Stimulated activated CD8-positive, alpha-beta memory T cell treated with anti-CD3 and anti-CD28 coated beads, Interleukin-12 subunit alpha, Interleukin-12 subunit beta, amount 100 ng/mL, for 4 hours (primary cell): ENCODE measurements around the gene CHD6.

Source experiments
- DNase-seq: peaks from one replicate; pipeline ENCODE4 v3.0.0-alpha.2; 2020; ENCODE audit warnings: low read depth

Gene CHD6

DNA sequence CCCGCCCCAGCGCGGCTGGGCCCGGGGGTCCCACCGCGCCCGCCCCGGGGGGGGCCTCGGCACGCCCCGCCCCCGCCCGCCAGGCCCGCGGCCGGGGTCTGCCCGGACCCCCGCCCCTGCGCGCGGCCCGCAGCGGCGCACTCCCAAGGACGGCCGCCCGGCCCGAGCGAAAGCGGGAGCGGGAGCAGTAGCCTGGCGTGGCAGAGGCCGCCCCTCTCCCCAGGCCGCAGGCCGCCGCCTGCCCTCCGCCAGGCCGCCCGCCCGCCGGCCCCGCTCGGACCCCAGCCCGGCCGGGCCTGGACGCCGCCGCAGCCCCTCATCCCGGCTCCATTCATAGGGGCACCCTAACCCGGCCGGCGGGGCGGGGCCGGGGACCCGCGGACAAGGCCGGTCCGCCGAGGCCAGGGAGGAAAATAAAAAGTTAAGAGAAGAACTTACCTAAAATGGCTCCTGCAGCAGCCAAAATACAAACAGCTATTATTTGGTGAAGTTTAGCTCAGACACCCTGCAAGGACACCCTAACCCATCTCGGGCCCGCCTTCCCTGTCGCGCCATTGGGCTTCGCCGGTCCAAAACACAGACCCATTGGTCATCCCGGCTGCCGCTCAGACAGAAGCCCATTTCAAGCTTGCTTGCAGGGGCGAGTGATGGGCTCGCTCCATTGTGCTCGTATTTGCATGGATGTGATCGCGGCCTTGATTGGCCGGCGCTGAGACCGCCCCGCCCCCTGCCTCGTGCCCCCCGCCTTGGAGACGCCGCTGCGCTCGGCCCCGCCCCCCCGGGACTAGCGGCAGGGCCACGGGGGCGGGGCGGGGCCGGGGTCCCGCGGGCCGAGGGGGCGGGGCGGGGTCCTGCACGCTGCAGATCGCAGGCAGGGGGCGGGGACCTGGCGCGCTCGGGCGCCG lies at the start of gene CHD6:
TSS of gene CHD6 (minus strand) at position 476 of the 905 bp plus-strand sequence. CDS start 67,040 bp downstream, outside the sequence.
- peak; percentile 97 for DNase-seq

DNA sequence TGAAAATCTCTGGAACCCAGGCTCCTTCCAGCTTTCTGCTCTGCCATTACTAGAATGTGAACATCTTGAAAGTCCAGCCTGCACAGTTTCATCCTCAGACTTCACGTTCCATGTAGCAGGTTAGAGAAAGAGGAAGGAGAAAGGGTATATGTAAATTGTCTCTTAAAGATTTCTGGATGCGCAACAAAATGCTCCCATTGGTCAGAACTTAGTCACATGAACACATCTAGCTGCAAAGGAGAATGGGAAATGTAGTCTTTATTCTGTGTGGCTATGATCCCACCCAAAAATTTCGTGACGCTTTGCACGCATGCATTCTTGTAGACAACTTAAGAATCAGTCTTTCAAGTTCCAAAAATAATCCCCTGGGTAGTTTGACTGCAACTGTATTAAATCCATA lies 46.4 kb upstream of the CHD6 start:
- DNase-seq: no peak

DNA sequence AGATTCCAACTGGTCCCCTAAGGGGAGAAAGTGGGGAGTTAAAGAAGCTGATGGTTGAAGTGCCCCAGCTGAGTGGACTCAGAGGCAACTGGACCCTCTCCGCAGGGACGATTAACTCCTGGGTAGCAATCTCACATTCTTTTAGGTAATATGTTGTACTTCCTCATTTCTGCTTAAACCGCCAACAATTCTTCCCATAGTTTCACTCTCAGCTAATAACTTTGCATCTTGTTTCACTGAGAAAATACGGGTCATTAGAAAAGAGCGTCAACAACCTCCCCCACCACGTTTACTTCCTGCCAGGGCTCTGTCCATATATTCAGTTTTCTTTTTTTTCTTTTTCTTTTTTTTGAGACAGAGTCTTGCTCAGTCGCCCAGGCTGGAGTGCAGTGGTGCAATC lies 39.5 kb upstream of the CHD6 start:
- no peak for DNase-seq

DNA sequence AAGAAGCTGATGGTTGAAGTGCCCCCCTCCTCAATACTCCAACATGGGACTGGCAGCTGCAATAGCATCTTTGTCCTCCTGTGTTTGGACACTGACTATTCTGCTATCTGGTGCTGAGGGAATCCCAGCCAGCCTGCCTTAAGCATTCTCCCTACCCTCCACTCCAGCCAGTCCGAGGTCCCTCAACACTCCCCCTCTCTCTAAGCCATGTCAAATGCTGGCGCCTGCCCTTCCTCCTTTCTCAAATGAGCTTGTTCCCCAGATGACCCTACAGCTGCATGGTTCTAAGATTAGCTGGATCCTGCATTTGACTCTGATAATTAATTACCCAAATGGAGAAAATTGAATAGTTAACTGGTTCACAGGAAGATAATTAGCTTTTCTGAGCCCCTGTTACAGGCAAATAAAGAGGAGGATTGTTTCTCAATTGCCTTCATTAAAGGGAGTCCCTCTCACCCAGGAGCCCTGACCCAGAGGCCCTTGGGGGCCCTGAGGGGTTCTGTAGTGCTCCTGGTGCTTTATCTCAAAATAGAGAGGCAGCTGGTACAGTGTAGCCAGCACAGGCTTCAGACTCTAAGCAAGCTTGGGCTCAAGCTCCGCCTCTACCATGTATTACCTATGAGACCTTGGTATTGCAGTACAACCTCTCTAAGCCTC lies 37.9 kb upstream of the CHD6 start:
- DNase-seq: no peak

DNA sequence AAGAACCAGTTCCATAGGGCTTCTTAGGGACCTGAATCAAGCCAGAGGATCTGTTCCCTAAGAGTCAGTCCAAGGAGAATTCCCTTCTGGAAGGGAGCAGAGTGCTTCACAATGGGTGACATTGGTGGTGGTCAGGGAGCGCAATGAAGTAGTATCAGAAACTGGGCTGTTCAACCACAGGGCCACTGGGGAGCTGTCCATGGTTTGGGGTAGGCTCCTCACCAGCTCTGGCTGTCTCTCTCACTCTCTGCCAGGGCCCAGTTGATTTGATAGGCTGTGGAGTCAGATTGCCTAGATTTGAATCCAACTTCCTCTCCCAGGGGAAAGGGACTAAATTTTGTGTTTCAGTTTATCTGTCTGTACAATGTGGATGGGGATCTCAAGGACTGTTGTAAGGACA lies 36.7 kb upstream of the CHD6 start:
- no peak for DNase-seq

- DNase-seq: no peak
These were observed 36.1 kb upstream of the CHD6 start for GRCh38 chr20:41654292-41654691.

GRCh38 chr20:41650231-41650948 lies 32.2 kb upstream of the CHD6 start:
- DNase-seq: no peak

DNA sequence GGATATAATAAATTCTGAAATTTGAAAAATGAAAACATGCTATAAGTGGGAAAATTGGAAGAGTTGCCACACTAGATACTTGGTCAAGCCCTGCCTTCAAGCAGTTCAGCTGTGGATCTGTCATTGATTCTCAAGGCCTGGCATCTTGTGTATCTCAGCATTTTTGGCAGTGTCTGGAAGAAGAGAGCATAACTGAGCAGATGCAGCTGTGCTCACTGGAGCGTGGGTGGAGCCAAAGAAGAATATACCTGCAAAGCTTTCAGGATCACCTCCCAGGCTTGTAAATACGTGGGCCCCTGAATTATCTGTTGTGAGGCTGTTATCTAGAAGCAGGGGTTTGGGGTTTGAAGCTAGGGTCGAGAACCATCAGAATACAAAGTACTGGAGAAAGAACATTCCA lies 31.3 kb upstream of the CHD6 start:
- no peak for DNase-seq

DNA sequence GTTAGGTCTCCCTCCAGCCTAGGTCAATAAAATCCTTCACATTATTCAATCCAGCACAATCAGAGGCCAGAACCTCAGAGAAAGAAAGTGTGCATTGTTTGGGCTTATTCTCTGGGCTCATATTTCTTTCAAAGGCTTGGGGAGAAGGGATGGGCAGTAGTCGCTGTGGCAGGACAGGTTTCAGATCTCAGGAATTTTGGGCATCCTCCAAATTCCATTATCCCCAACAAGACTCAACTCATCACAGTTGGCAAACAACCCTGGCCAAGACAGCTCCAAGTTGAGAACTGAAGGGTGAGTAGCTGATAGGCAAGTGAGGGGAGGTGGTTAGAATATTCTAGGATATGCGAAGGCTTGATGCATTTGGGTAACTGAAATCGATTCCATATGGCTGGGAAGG lies 27.2 kb upstream of the CHD6 start:
- DNase-seq: no peak

- DNase-seq: no peak
These were observed 25.3 kb upstream of the CHD6 start for GRCh38 chr20:41643504-41643938.

DNA sequence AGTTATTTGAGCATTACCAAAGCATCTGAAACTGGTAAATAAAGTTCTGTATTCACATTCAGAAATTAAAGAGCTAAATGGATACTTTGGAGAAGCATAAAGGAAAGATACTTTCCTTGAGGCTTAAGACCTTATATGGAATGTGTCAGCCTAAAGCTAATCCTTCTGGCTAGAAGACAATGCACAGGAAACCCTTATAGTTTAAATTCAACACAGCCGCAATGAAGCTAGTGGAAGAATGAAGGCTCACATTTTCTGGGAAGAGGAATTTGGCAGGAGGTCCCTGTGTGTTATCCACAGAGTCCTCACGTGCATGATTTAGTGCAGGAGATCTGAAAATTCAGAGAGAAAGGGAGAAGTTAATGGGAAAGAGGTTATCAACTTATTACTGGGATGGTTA lies 21.5 kb upstream of the CHD6 start:
- no peak for DNase-seq

GRCh38 chr20:41638456-41638855 lies 20.3 kb upstream of the CHD6 start:
- DNase-seq: no peak

GRCh38 chr20:41635158-41635557 lies 17.0 kb upstream of the CHD6 start:
- DNase-seq: no peak

- DNase-seq: no peak
These were observed 14.7 kb upstream of the CHD6 start for GRCh38 chr20:41632896-41633295.

GRCh38 chr20:41631826-41632225 lies 13.6 kb upstream of the CHD6 start:
- DNase-seq: no peak

DNA sequence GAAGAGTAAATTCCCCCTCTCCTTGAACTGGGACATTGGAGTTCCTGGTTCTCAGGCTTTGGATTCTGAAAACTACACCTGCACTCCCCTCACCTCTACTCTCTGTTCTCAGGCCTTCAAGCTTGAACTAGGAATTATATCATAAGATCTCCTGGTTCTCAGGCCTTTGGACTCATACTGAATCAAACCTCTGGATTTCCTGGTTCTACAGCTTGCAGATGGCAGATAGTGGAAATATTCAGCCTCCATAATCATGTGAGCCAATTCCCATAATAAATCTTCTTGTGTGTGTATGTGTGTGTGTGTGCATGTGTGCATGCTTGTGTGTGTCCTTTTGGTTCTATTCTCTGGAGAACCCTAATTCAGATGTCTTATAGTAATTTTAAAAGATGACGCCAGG lies 12.7 kb upstream of the CHD6 start:
- no peak for DNase-seq

DNA sequence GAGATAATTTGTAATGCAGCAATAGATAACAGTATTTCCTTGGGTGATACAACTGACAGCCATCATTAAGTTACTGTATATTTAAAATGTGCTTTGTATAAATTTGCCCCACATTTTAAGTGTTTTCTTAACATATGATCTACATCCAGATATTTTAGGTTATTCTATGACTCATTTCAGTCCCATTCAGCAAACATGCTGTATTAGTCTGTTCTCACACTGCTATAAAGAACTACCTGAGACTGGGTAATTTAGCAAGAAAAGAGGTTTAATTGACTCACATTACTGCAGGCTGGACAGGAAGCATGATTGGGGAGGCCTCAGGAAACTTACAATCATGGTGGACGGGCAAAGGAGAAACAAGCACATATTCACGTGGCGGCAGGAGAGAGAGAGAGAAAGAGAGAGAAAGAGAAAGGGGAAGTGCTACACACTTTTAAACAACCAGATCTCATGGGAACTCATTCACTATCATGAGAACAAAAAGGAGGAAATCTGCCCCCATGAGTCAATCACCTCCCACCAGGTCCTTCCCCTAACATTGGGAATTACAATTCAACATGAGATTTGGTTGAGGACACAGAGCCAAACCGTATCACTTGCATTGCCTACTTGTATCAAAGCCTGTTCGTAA lies 9.6 kb upstream of the CHD6 start:
- DNase-seq: no peak

DNA sequence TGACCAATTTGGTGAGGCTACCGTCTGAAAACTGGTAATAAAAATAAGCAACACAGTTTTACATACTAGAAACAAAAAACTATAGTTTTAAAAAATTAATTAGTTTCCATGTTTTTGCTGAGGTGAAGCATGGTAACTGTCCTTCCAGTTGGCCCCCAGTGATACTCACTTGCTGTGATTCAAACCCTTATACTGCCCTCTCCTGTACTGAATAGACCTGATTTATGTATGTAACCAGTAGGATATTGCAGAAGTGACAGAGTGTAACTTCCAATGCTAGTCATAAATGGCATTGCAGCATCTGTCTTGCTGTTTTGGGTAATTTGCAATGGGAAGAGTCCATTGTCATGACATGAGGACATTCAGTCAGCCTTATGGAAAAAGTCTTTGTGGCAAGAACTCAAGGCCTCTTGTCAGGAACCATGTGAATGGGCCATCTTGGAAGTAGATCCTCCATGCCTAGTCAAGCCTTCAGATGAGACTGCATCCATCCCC lies 8.9 kb upstream of the CHD6 start:
- DNase-seq: no peak

- DNase-seq: no peak
These were observed 5.6 kb upstream of the CHD6 start for GRCh38 chr20:41623625-41624375.

DNA sequence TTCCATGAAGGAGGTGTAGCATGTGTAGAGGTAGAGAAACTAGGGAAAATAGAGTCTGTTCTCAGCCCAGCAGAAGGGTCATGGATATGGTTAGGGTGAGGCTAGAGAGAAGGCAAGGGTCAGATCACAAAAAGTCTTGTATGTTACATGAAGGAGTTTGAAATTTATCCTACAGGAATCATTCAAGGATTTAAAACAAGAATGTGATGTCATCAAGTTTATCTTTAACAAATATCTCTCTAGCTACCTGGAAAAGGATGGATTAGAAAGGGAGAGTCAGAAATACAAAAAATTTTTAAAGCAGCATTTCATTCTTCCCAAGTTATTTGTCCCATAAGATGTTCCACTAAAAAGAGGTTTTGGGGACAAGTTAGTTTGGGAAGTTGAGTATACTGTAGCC lies 4.4 kb upstream of the CHD6 start:
- no peak for DNase-seq

GRCh38 chr20:41621971-41622370 lies 3.8 kb upstream of the CHD6 start:
- DNase-seq: no peak
